Measurements from ENCODE around the gene MINK1.

DNA sequence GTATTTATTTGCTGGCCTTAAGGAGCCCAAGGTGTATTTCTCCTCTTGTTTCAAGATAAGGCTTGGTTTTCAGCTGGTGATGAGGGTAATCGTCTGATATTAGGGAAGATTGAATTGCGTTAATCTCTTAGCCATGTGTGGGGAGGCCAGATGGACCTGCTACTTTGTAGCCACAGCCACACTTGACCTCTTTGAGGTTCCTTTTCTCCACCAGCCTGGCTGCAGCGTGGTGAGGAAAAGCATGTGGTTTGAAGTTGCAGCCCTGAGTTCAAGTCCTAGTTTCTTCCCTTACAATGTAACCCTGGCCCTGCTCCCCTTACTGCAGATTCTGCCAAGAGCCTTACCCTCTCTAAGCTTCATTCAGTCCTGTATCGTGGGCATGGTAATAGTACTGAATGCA is 3.1 kb downstream of the MINK1 start:
- TF ChIP-seq, protein P1, sequence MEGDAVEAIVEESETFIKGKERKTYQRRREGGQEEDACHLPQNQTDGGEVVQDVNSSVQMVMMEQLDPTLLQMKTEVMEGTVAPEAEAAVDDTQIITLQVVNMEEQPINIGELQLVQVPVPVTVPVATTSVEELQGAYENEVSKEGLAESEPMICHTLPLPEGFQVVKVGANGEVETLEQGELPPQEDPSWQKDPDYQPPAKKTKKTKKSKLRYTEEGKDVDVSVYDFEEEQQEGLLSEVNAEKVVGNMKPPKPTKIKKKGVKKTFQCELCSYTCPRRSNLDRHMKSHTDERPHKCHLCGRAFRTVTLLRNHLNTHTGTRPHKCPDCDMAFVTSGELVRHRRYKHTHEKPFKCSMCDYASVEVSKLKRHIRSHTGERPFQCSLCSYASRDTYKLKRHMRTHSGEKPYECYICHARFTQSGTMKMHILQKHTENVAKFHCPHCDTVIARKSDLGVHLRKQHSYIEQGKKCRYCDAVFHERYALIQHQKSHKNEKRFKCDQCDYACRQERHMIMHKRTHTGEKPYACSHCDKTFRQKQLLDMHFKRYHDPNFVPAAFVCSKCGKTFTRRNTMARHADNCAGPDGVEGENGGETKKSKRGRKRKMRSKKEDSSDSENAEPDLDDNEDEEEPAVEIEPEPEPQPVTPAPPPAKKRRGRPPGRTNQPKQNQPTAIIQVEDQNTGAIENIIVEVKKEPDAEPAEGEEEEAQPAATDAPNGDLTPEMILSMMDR (IDR thresholded peaks at IDR 0.05; ENCODE audit: insufficient read depth, low read length): no peak
- TF ChIP-seq POLR2AphosphoS5 (IDR thresholded peaks at IDR 0.05; ENCODE audit: low read depth) (no peak), GABPA (IDR thresholded peaks at IDR 0.05; ENCODE audit: low read depth) (no peak)
- TF ChIP-seq, protein P2, sequence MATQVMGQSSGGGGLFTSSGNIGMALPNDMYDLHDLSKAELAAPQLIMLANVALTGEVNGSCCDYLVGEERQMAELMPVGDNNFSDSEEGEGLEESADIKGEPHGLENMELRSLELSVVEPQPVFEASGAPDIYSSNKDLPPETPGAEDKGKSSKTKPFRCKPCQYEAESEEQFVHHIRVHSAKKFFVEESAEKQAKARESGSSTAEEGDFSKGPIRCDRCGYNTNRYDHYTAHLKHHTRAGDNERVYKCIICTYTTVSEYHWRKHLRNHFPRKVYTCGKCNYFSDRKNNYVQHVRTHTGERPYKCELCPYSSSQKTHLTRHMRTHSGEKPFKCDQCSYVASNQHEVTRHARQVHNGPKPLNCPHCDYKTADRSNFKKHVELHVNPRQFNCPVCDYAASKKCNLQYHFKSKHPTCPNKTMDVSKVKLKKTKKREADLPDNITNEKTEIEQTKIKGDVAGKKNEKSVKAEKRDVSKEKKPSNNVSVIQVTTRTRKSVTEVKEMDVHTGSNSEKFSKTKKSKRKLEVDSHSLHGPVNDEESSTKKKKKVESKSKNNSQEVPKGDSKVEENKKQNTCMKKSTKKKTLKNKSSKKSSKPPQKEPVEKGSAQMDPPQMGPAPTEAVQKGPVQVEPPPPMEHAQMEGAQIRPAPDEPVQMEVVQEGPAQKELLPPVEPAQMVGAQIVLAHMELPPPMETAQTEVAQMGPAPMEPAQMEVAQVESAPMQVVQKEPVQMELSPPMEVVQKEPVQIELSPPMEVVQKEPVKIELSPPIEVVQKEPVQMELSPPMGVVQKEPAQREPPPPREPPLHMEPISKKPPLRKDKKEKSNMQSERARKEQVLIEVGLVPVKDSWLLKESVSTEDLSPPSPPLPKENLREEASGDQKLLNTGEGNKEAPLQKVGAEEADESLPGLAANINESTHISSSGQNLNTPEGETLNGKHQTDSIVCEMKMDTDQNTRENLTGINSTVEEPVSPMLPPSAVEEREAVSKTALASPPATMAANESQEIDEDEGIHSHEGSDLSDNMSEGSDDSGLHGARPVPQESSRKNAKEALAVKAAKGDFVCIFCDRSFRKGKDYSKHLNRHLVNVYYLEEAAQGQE (IDR thresholded peaks at IDR 0.05; ENCODE audit: insufficient replicate concordance, low read depth): no peak
